Ecto neural progenitor cell (in vitro differentiated cells): ENCODE data around the gene DGKA.
"Not testable (repeated sequence)": the region's sequence is repeated elsewhere in the genome, so short reads cannot be mapped to it uniquely, and the experiment has no call there.

Experiments
- DNase-seq: peaks from one replicate; pipeline ENCODE4 v3.0.0-alpha.2; 2018; ENCODE audit warnings: low spot score

The DGKA gene

GRCh38 chr12:55966408-55967281 lies 35.7 kb downstream of the DGKA start, which contains the start of gene CDK2:
Gene CDK2 (plus strand): TSS chr12:55966830. CDS start chr12:55967009, 179 bp downstream.
- peak; percentile 98 for DNase-seq

- no peak for DNase-seq
These were observed 38.4 kb downstream of the DGKA start for GRCh38 chr12:55969356-55969755.

- no peak for DNase-seq
These were observed 39.8 kb downstream of the DGKA start for GRCh38 chr12:55970775-55971174.

GRCh38 chr12:55972042-55972441 lies 41.1 kb downstream of the DGKA start:
- no peak for DNase-seq

GRCh38 chr12:55972456-55972855 lies 41.5 kb downstream of the DGKA start:
- no peak for DNase-seq

- no peak for DNase-seq
These were observed 42.1 kb downstream of the DGKA start for GRCh38 chr12:55972911-55973598.

GRCh38 chr12:55973599-55974307 lies 42.8 kb downstream of the DGKA start, which contains the start of gene RAB5B:
Gene RAB5B (plus strand): TSS chr12:55974078. CDS start chr12:55986961, 12,883 bp downstream.
- DNase-seq, result peak; percentile 99

- DNase-seq, result no peak
These were observed 43.4 kb downstream of the DGKA start for GRCh38 chr12:55974308-55974730.

- DNase-seq, result no peak
These were observed 47.4 kb downstream of the DGKA start for GRCh38 chr12:55978393-55978792.

- DNase-seq, result no peak
These were observed 48.1 kb downstream of the DGKA start for GRCh38 chr12:55979069-55979468.

GRCh38 chr12:55981882-55982281 lies 50.9 kb downstream of the DGKA start:
- not testable (repeated sequence) for DNase-seq

GRCh38 chr12:55982319-55982936 lies 51.5 kb downstream of the DGKA start:
- no peak for DNase-seq

- no peak for DNase-seq
These were observed 52.4 kb downstream of the DGKA start for GRCh38 chr12:55983232-55983842.

- no peak for DNase-seq
These were observed 53.9 kb downstream of the DGKA start for GRCh38 chr12:55984861-55985260.

GRCh38 chr12:55985341-55985740 lies 54.4 kb downstream of the DGKA start:
- no peak for DNase-seq

- DNase-seq, result not testable (repeated sequence)
These were observed 55.0 kb downstream of the DGKA start for GRCh38 chr12:55985976-55986375.

- no peak for DNase-seq
These were observed 60.1 kb downstream of the DGKA start for GRCh38 chr12:55991110-55991509.

- no peak for DNase-seq
These were observed 62.4 kb downstream of the DGKA start for GRCh38 chr12:55993230-55993853.

- no peak for DNase-seq
These were observed 64.4 kb downstream of the DGKA start for GRCh38 chr12:55995366-55995765.

GRCh38 chr12:55996201-55996714 lies 65.3 kb downstream of the DGKA start:
- DNase-seq, result peak; percentile 58
